Measurements from ENCODE around the gene ONECUT3. TPM values are rescaled to one million over a fixed set of nuclear protein-coding genes. Genes with fewer than 3 reads are reported as not detected.
A peak's percentile ranks its signal among the peaks of the same experiment; 100 is the strongest.

ONECUT3 gene
- total and polyA plus RNA-seq, 2 donors: under 0.01 to 0.02 TPM

- H3K4me1 ChIP-seq (ENCODE audit: control insufficient read depth in 2 of 2, insufficient read depth in 2 of 2, low read length in 2 of 2): no peaks in the 10 kb centered on the region
- H3K9me3 ChIP-seq (ENCODE audit: control insufficient read depth in 2 of 2, insufficient read depth in 1 of 2, low read length in 1 of 2): peaks cover 0 to 2% of the 10 kb centered on the region in 2 donors
- H3K27ac ChIP-seq (ENCODE audit: low read depth in 1 of 2, low read length in 1 of 2): no peak overlapping the region
- no peak overlapping the region for H3K4me3 ChIP-seq (ENCODE audit: low read length in 2 of 2)
- peaks cover 84 to 98% of the 10 kb centered on the region in 2 donors for H3K36me3 ChIP-seq (ENCODE audit: control insufficient read depth in 2 of 2, insufficient read depth in 2 of 2, low read length in 1 of 2)
- DNase-seq (ENCODE audit: low read depth in 6 of 9, low spot score in 9 of 9): no peak
- no peaks in the 10 kb centered on the region for H3K27me3 ChIP-seq (ENCODE audit: control insufficient read depth in 2 of 2, insufficient read depth in 1 of 2, low read length in 1 of 2)
- WGBS: 96% methylated on average over 43 of the region's 43 CpGs
Measured at GRCh38 chr19:1819341-1820255, 66.3 kb downstream of the ONECUT3 start.

GRCh38 chr19:1822210-1822609 lies 68.9 kb downstream of the ONECUT3 start:
- H3K36me3 ChIP-seq (ENCODE audit: control insufficient read depth in 2 of 2, insufficient read depth in 2 of 2, low read length in 1 of 2): peaks cover 80 to 86% of the 10 kb centered on the region in 2 donors
- no peak overlapping the region for H3K4me3 ChIP-seq (ENCODE audit: low read length in 2 of 2)
- WGBS: 96% methylated on average over 19 of the region's 19 CpGs
- peaks cover 0 to under 1% of the 10 kb centered on the region in 2 donors for H3K9me3 ChIP-seq (ENCODE audit: control insufficient read depth in 2 of 2, insufficient read depth in 1 of 2, low read length in 1 of 2)
- H3K27ac ChIP-seq (ENCODE audit: low read depth in 1 of 2, low read length in 1 of 2): no peak overlapping the region
- no peak for DNase-seq (ENCODE audit: low read depth in 6 of 9, low spot score in 9 of 9)
- H3K27me3 ChIP-seq (ENCODE audit: control insufficient read depth in 2 of 2, insufficient read depth in 1 of 2, low read length in 1 of 2): no peaks in the 10 kb centered on the region
- no peaks in the 10 kb centered on the region for H3K4me1 ChIP-seq (ENCODE audit: control insufficient read depth in 2 of 2, insufficient read depth in 2 of 2, low read length in 2 of 2)

GRCh38 chr19:1823020-1823419 lies 69.7 kb downstream of the ONECUT3 start:
- no peak for DNase-seq (ENCODE audit: low read depth in 6 of 9, low spot score in 9 of 9)
- WGBS: over 99% methylated on average over 8 of the region's 8 CpGs
- H3K27me3 ChIP-seq (ENCODE audit: control insufficient read depth in 2 of 2, insufficient read depth in 1 of 2, low read length in 1 of 2): no peaks in the 10 kb centered on the region

GRCh38 chr19:1823539-1824251 lies 70.4 kb downstream of the ONECUT3 start:
- WGBS: 98% methylated on average over 36 of the region's 36 CpGs
- DNase-seq (ENCODE audit: low read depth in 6 of 9, low spot score in 9 of 9): no peak
- Histone ChIP-seq H3K27ac (ENCODE audit: low read depth in 1 of 2, low read length in 1 of 2) (no peak overlapping the region), H3K4me3 (ENCODE audit: low read length in 2 of 2) (no peak overlapping the region), H3K27me3 (ENCODE audit: control insufficient read depth in 2 of 2, insufficient read depth in 1 of 2, low read length in 1 of 2) (no peaks in the 10 kb centered on the region), H3K36me3 (ENCODE audit: control insufficient read depth in 2 of 2, insufficient read depth in 2 of 2, low read length in 1 of 2) (peaks cover 77 to 86% of the 10 kb centered on the region in 2 donors), H3K4me1 (ENCODE audit: control insufficient read depth in 2 of 2, insufficient read depth in 2 of 2, low read length in 2 of 2) (no peaks in the 10 kb centered on the region), H3K9me3 (ENCODE audit: control insufficient read depth in 2 of 2, insufficient read depth in 1 of 2, low read length in 1 of 2) (no peaks in the 10 kb centered on the region)

More at GRCh38 chr19:1823020-1823419, 69.7 kb downstream of the ONECUT3 start:
- Histone ChIP-seq H3K9me3 (ENCODE audit: control insufficient read depth in 2 of 2, insufficient read depth in 1 of 2, low read length in 1 of 2) (no peaks in the 10 kb centered on the region), H3K36me3 (ENCODE audit: control insufficient read depth in 2 of 2, insufficient read depth in 2 of 2, low read length in 1 of 2) (peaks cover 80 to 86% of the 10 kb centered on the region in 2 donors), H3K4me3 (ENCODE audit: low read length in 2 of 2) (no peak overlapping the region), H3K4me1 (ENCODE audit: control insufficient read depth in 2 of 2, insufficient read depth in 2 of 2, low read length in 2 of 2) (no peaks in the 10 kb centered on the region), H3K27ac (ENCODE audit: low read depth in 1 of 2, low read length in 1 of 2) (no peak overlapping the region)

- no peak for DNase-seq (ENCODE audit: low read depth in 6 of 9, low spot score in 9 of 9)
- WGBS: 95% methylated on average over 14 of the region's 14 CpGs
Measured at GRCh38 chr19:1824252-1824622, 70.9 kb downstream of the ONECUT3 start.

GRCh38 chr19:1825909-1826556 lies 72.7 kb downstream of the ONECUT3 start:
- WGBS: 61% methylated on average over 15 of the region's 15 CpGs
- peak in 8 of 9 donors; percentile 33 to 73 (median 58) for DNase-seq (ENCODE audit: low read depth in 6 of 9, low spot score in 9 of 9)

More at GRCh38 chr19:1824252-1824622, 70.9 kb downstream of the ONECUT3 start:
- no peaks in the 10 kb centered on the region for H3K4me1 ChIP-seq (ENCODE audit: control insufficient read depth in 2 of 2, insufficient read depth in 2 of 2, low read length in 2 of 2)
- no peak overlapping the region for H3K4me3 ChIP-seq (ENCODE audit: low read length in 2 of 2)
- H3K36me3 ChIP-seq (ENCODE audit: control insufficient read depth in 2 of 2, insufficient read depth in 2 of 2, low read length in 1 of 2): peaks cover 76 to 85% of the 10 kb centered on the region in 2 donors
- H3K9me3 ChIP-seq (ENCODE audit: control insufficient read depth in 2 of 2, insufficient read depth in 1 of 2, low read length in 1 of 2): no peaks in the 10 kb centered on the region
- H3K27me3 ChIP-seq (ENCODE audit: control insufficient read depth in 2 of 2, insufficient read depth in 1 of 2, low read length in 1 of 2): no peaks in the 10 kb centered on the region
- no peak overlapping the region for H3K27ac ChIP-seq (ENCODE audit: low read depth in 1 of 2, low read length in 1 of 2)

GRCh38 chr19:1826557-1827521 lies 73.5 kb downstream of the ONECUT3 start:
- 94% methylated on average over 63 of the region's 63 CpGs for WGBS
- Histone ChIP-seq H3K4me3 (ENCODE audit: low read length in 2 of 2) (no peak overlapping the region), H3K27ac (ENCODE audit: low read depth in 1 of 2, low read length in 1 of 2) (no peak overlapping the region), H3K36me3 (ENCODE audit: control insufficient read depth in 2 of 2, insufficient read depth in 2 of 2, low read length in 1 of 2) (peaks cover 71 to 73% of the 10 kb centered on the region in 2 donors), H3K4me1 (ENCODE audit: control insufficient read depth in 2 of 2, insufficient read depth in 2 of 2, low read length in 2 of 2) (no peaks in the 10 kb centered on the region), H3K27me3 (ENCODE audit: control insufficient read depth in 2 of 2, insufficient read depth in 1 of 2, low read length in 1 of 2) (no peaks in the 10 kb centered on the region), H3K9me3 (ENCODE audit: control insufficient read depth in 2 of 2, insufficient read depth in 1 of 2, low read length in 1 of 2) (no peaks in the 10 kb centered on the region)
- DNase-seq (ENCODE audit: low read depth in 6 of 9, low spot score in 9 of 9): no peak

More at GRCh38 chr19:1825909-1826556, 72.7 kb downstream of the ONECUT3 start:
- Histone ChIP-seq H3K4me1 (ENCODE audit: control insufficient read depth in 2 of 2, insufficient read depth in 2 of 2, low read length in 2 of 2) (no peaks in the 10 kb centered on the region), H3K9me3 (ENCODE audit: control insufficient read depth in 2 of 2, insufficient read depth in 1 of 2, low read length in 1 of 2) (no peaks in the 10 kb centered on the region), H3K4me3 (ENCODE audit: low read length in 2 of 2) (no peak overlapping the region), H3K27me3 (ENCODE audit: control insufficient read depth in 2 of 2, insufficient read depth in 1 of 2, low read length in 1 of 2) (no peaks in the 10 kb centered on the region), H3K36me3 (ENCODE audit: control insufficient read depth in 2 of 2, insufficient read depth in 2 of 2, low read length in 1 of 2) (peaks cover 75 to 77% of the 10 kb centered on the region in 2 donors), H3K27ac (ENCODE audit: low read depth in 1 of 2, low read length in 1 of 2) (no peak overlapping the region)

GRCh38 chr19:1827566-1828278 lies 74.4 kb downstream of the ONECUT3 start:
- H3K4me1 ChIP-seq (ENCODE audit: control insufficient read depth in 2 of 2, insufficient read depth in 2 of 2, low read length in 2 of 2): no peaks in the 10 kb centered on the region
- no peak overlapping the region for H3K27ac ChIP-seq (ENCODE audit: low read depth in 1 of 2, low read length in 1 of 2)
- no peak for DNase-seq (ENCODE audit: low read depth in 6 of 9, low spot score in 9 of 9)
- 97% methylated on average over 41 of the region's 41 CpGs for WGBS
- peaks cover 68 to 69% of the 10 kb centered on the region in 2 donors for H3K36me3 ChIP-seq (ENCODE audit: control insufficient read depth in 2 of 2, insufficient read depth in 2 of 2, low read length in 1 of 2)
- no peaks in the 10 kb centered on the region for H3K9me3 ChIP-seq (ENCODE audit: control insufficient read depth in 2 of 2, insufficient read depth in 1 of 2, low read length in 1 of 2)
- H3K4me3 ChIP-seq (ENCODE audit: low read length in 2 of 2): no peak overlapping the region
- H3K27me3 ChIP-seq (ENCODE audit: control insufficient read depth in 2 of 2, insufficient read depth in 1 of 2, low read length in 1 of 2): no peaks in the 10 kb centered on the region

Measured in thymus (tissue), 11 donors.